ENCODE measurements around the gene CBLB.

GRCh38 chr3:105858017-105858416, 10.8 kb downstream of the CBLB start:
- TF ChIP-seq EZH2 (IDR thresholded peaks at IDR 0.05; ENCODE audit: low read length, missing control alignments) = no peak
- TF ChIP-seq CTCF (conservative IDR thresholded peaks at IDR 0.05 in 1 of 2, IDR thresholded peaks at IDR 0.05 in 1 of 2; ENCODE audit: low read depth in 1 of 2, low read length in 2 of 2) = no peak
